WTC11 (cell line): ENCODE measurements around the gene GPR62.

Source experiments
- ATF1 ChIP-seq: sonication (generic); formaldehyde crosslinking; IDR thresholded peaks from 2 replicates; pipeline ENCODE4 v1.8.1; 2023; ENCODE audit warnings: mild to moderate bottlenecking, moderate library complexity, missing genetic modification reagents
- ESRRA ChIP-seq: sonication (generic); formaldehyde crosslinking; IDR thresholded peaks from 2 replicates; pipeline ENCODE4 v1.8.1; 2022; ENCODE audit warnings: mild to moderate bottlenecking, missing genetic modification reagents, borderline replicate concordance
- NR2C2 ChIP-seq: sonication (generic); formaldehyde crosslinking; IDR thresholded peaks from 2 replicates; pipeline ENCODE4 v1.8.0; 2022; ENCODE audit warnings: mild to moderate bottlenecking, missing genetic modification reagents
- SP1 ChIP-seq: sonication (generic); formaldehyde crosslinking; conservative IDR thresholded peaks from 2 replicates; pipeline ENCODE4 v1.8.1; 2022; ENCODE audit warnings: missing genetic modification reagents
- ZNF396 ChIP-seq: fragments of 250-450 bp; sonication (Bioruptor Pico); IDR thresholded peaks from 2 replicates; pipeline ENCODE4 v1.8.0; 2021; ENCODE audit warnings: mild to moderate bottlenecking, moderate library complexity, borderline replicate concordance
- TF ChIP-seq, protein P1 (sequence below): sonication (generic); formaldehyde crosslinking; IDR thresholded peaks from 2 replicates; pipeline ENCODE4 v1.8.1; 2022; ENCODE audit warnings: missing genetic modification reagents, borderline replicate concordance
- TF ChIP-seq, protein P2 (sequence below): fragments of 250-450 bp; sonication (Bioruptor Pico); IDR thresholded peaks from 2 replicates; pipeline ENCODE4 v1.9.0; 2021; ENCODE audit warnings: mild to moderate bottlenecking

DNA sequence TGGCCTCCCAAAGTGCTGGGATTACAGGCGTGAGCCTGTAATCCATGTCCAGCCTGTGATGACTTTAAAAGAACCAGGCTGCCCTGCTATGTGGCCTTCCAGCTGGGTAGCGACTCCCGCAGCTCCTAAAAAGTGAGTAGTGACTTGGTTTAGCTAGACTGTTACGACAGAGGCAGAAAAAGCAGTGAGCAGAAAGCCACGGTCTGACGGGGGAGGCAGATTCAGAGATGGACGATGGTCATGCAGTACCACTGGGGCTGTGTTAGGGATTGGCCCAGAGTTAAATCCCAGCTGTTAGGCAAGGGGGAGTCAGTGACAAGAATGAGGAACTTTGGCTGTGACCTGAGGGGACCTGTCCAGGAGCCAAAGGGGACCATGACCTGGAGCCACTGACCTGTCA lies 43.6 kb downstream of the GPR62 start:
- TF ChIP-seq NR2C2 = no peak
- TF ChIP-seq ZNF396 = no peak
- TF ChIP-seq ESRRA (CRISPR knock-in tag) = no peak
- no peak for TF ChIP-seq SP1
- TF ChIP-seq, protein P1, sequence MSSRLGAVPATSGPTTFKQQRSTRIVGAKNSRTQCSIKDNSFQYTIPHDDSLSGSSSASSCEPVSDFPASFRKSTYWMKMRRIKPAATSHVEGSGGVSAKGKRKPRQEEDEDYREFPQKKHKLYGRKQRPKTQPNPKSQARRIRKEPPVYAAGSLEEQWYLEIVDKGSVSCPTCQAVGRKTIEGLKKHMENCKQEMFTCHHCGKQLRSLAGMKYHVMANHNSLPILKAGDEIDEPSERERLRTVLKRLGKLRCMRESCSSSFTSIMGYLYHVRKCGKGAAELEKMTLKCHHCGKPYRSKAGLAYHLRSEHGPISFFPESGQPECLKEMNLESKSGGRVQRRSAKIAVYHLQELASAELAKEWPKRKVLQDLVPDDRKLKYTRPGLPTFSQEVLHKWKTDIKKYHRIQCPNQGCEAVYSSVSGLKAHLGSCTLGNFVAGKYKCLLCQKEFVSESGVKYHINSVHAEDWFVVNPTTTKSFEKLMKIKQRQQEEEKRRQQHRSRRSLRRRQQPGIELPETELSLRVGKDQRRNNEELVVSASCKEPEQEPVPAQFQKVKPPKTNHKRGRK (CRISPR knock-in tag) = no peak
- TF ChIP-seq, protein P2, sequence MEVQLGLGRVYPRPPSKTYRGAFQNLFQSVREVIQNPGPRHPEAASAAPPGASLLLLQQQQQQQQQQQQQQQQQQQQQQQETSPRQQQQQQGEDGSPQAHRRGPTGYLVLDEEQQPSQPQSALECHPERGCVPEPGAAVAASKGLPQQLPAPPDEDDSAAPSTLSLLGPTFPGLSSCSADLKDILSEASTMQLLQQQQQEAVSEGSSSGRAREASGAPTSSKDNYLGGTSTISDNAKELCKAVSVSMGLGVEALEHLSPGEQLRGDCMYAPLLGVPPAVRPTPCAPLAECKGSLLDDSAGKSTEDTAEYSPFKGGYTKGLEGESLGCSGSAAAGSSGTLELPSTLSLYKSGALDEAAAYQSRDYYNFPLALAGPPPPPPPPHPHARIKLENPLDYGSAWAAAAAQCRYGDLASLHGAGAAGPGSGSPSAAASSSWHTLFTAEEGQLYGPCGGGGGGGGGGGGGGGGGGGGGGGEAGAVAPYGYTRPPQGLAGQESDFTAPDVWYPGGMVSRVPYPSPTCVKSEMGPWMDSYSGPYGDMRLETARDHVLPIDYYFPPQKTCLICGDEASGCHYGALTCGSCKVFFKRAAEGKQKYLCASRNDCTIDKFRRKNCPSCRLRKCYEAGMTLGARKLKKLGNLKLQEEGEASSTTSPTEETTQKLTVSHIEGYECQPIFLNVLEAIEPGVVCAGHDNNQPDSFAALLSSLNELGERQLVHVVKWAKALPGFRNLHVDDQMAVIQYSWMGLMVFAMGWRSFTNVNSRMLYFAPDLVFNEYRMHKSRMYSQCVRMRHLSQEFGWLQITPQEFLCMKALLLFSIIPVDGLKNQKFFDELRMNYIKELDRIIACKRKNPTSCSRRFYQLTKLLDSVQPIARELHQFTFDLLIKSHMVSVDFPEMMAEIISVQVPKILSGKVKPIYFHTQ (CRISPR knock-in tag) = no peak
- no peak for TF ChIP-seq ATF1 (CRISPR knock-in tag)
